ENCODE measurements around the gene VPS33A.

The VPS33A gene

DNA sequence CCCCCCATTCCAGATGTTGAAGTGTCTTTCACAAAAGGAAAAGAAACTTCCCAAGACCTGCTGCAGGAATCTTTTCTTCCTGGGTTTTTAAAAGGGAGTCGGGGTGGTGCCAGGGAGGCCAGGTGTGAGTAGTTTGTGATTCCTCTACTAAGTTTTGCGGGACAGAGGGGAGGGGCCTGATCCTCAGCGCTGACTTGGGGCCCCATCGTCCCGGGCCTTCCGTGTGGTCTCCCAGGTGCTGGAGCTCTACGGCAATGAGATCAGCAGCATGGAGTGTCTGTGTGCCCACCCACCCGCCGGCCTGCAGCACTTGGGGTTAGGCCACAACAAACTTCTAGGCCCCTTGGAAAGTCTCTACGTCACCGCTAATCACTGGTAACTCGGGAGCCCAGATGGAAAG lies 78.8 kb downstream of the VPS33A start:
- H3K27me3 Mint-ChIP-seq (ENCODE audit: low read depth, poor library complexity) = peaks cover 27% of the 10 kb centered on the region
- H3K4me3 Mint-ChIP-seq = no peak overlapping the region
- no peak for DNase-seq
- H3K4me1 Mint-ChIP-seq = peaks cover 42% of the 10 kb centered on the region
- TF ChIP-seq, protein P1, sequence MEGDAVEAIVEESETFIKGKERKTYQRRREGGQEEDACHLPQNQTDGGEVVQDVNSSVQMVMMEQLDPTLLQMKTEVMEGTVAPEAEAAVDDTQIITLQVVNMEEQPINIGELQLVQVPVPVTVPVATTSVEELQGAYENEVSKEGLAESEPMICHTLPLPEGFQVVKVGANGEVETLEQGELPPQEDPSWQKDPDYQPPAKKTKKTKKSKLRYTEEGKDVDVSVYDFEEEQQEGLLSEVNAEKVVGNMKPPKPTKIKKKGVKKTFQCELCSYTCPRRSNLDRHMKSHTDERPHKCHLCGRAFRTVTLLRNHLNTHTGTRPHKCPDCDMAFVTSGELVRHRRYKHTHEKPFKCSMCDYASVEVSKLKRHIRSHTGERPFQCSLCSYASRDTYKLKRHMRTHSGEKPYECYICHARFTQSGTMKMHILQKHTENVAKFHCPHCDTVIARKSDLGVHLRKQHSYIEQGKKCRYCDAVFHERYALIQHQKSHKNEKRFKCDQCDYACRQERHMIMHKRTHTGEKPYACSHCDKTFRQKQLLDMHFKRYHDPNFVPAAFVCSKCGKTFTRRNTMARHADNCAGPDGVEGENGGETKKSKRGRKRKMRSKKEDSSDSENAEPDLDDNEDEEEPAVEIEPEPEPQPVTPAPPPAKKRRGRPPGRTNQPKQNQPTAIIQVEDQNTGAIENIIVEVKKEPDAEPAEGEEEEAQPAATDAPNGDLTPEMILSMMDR (IDR thresholded peaks at IDR 0.05) = no peak
- no peak overlapping the region for H3K27ac Mint-ChIP-seq
- H3K9me3 Mint-ChIP-seq = peaks cover 1% of the 10 kb centered on the region
- H3K36me3 Mint-ChIP-seq (ENCODE audit: low read depth) = peaks cover 1% of the 10 kb centered on the region

DNA sequence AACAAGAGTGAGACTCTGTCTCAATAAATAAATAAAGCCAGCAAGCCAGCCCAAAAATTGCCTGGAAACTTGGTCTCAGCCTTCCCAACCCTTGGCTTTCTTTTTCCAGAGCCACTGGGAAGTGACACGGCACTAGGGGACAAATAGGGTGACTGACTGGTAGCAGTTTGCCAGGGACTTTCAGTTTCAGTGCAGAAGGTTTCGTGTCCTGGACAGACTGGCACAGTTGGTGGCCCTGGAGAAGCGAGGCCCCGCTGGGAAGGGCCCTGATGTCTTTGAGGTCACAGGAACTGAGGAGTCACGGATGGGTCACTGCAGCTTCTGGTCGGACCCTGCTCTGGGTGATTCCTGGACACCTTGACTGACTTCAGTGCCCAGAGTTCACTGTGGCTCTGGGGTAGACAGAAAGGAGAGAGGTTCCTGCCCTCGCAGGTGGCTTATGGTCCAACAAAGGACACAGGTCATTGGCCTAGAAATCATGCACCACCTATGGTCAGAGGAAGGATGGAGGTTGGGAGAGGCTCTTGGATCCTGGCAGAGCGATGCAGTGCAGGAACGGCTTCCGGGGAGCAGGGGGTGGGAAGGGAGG lies 80.7 kb downstream of the VPS33A start:
- Mint-ChIP-seq H3K27me3 (ENCODE audit: low read depth, poor library complexity) (peaks cover 38% of the 10 kb centered on the region), H3K36me3 (ENCODE audit: low read depth) (no peaks in the 10 kb centered on the region), H3K9me3 (no peaks in the 10 kb centered on the region), H3K27ac (no peak overlapping the region), H3K4me3 (no peak overlapping the region), H3K4me1 (peaks cover 33% of the 10 kb centered on the region)
- TF ChIP-seq, protein P1 (IDR thresholded peaks at IDR 0.05) = no peak
- no peak for DNase-seq

DNA sequence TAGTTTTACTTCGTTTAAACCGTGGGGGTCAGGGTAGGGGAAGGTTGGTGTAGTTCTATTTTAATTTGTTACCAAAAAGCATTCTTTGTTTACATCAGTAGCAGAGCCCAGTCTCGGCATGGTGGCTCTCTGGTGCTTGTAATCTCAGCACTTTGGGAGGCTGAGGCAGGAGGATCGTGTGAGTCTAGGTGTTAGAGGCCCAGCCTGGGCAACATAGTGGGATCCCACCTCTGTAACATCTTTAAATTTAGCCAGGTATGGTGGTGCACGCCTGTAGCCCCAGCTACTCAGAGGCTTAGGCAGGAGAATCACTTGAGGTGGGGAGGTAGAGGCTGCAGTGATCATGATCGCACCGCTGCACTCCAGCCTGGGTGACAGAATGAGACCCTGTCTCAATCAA lies 81.2 kb downstream of the VPS33A start:
- Mint-ChIP-seq H3K4me1 (peaks cover 30% of the 10 kb centered on the region), H3K9me3 (no peaks in the 10 kb centered on the region), H3K4me3 (peak overlapping the region; percentile 52)

DNA sequence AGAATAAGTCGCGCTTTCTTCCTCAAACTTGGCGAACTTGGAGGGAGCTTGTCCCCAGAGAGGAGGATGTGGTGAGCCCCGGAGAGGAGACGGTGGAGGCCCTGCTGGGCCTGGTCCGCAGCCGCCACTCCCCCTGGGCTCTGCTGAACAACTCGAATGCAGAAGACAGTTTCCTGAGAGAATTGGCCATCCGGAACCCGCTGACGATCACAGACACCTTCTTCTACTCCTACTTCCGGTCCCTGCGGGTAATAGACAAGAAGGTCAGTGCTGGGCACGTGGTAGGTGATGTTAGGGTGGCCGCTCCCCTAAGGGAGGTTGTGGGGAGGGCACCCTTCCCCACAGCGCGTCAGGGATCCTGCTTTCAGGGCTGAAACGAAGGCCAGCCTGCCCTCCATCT lies 81.8 kb downstream of the VPS33A start:
- H3K9me3 Mint-ChIP-seq = no peaks in the 10 kb centered on the region
- H3K4me1 Mint-ChIP-seq = peaks cover 25% of the 10 kb centered on the region
- peaks cover 41% of the 10 kb centered on the region for H3K27me3 Mint-ChIP-seq (ENCODE audit: low read depth, poor library complexity)
- no peaks in the 10 kb centered on the region for H3K36me3 Mint-ChIP-seq (ENCODE audit: low read depth)
- TF ChIP-seq, protein P1 (IDR thresholded peaks at IDR 0.05) = no peak
- DNase-seq = no peak
- no peak overlapping the region for H3K27ac Mint-ChIP-seq
- peak overlapping the region; percentile 65 for H3K4me3 Mint-ChIP-seq

More for the DNA sequence above, 81.2 kb downstream of the VPS33A start:
- TF ChIP-seq, protein P1 (IDR thresholded peaks at IDR 0.05) = no peak
- Mint-ChIP-seq H3K36me3 (ENCODE audit: low read depth) (no peaks in the 10 kb centered on the region), H3K27me3 (ENCODE audit: low read depth, poor library complexity) (peaks cover 41% of the 10 kb centered on the region), H3K27ac (no peak overlapping the region)
- no peak for DNase-seq

- H3K27ac Mint-ChIP-seq = no peak overlapping the region
- H3K4me3 Mint-ChIP-seq = peak overlapping the region; percentile 73
- no peaks in the 10 kb centered on the region for H3K9me3 Mint-ChIP-seq
- TF ChIP-seq, protein P1 (IDR thresholded peaks at IDR 0.05) = no peak
- no peaks in the 10 kb centered on the region for H3K36me3 Mint-ChIP-seq (ENCODE audit: low read depth)
- H3K4me1 Mint-ChIP-seq = peaks cover 22% of the 10 kb centered on the region
- DNase-seq = no peak
- H3K27me3 Mint-ChIP-seq (ENCODE audit: low read depth, poor library complexity) = peaks cover 43% of the 10 kb centered on the region
These were observed 82.7 kb downstream of the VPS33A start for GRCh38 chr12:122183588-122183940.

DNA sequence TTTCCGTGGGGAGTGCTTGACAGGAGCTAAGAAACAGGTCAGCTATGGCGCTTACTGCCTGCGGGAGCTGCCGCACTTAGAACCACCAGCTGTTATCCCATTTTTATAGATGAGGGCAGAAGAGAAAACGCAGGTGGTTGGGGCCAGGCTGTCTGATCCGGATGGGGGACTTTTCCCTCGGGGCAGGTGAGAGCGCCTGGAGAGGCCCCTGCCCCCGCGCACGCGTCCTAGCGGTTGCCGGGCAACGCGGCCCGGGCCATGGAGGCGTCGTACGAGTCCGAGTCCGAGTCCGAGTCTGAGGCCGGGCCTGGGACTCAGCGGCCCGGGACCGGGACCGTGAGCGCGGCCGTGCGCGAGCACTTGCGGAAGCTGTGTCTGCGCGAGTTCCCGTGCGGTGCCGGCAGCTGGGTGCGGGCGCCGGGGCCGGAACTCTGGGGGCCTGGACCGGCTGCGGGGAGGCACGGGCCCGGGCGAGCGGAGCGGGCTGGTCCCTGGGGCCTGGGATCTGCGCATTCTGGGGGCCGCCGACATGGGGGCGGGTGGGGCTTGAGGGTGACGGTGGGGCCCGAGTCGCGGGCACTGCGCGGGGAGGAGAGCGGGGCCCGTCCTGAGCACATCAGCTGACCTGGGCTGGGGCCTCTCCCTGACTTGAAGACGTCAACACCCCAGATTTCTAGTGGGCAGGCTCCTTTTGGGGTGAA lies 83.3 kb downstream of the VPS33A start, which contains the start of gene LRRC43:
TSS of gene LRRC43 (plus strand) at position 237 of the 701 bp plus-strand sequence. CDS start at position 259, 22 bp downstream.
- H3K4me1 Mint-ChIP-seq = peaks cover 22% of the 10 kb centered on the region
- H3K27me3 Mint-ChIP-seq (ENCODE audit: low read depth, poor library complexity) = peaks cover 45% of the 10 kb centered on the region
- H3K27ac Mint-ChIP-seq = no peak within 1 kb of the TSS
- TF ChIP-seq, protein P1 (IDR thresholded peaks at IDR 0.05) = no peak
- peak within 1 kb of the TSS; percentile 80 for H3K4me3 Mint-ChIP-seq
- DNase-seq = peak; percentile 78
- no peaks in the 10 kb centered on the region for H3K9me3 Mint-ChIP-seq
- no peaks in the 10 kb centered on the region for H3K36me3 Mint-ChIP-seq (ENCODE audit: low read depth)
